Measurements from ENCODE around the gene PGAM5. TPM values are rescaled to one million over a fixed set of nuclear protein-coding genes. Genes with fewer than 3 reads are reported as not detected.

Gene PGAM5
- total RNA-seq, 4 donors from 2014 or later = 22.9 to 50.7 (median 33.2) TPM

GRCh38 chr12:132707241-132707640 is 3.4 kb upstream of the PGAM5 start:
- WGBS, 2 donors = 95 to 96% methylated on average over 6 of the region's 6 CpGs
- no peak for DNase-seq (ENCODE audit: low spot score in 2 of 2)

GRCh38 chr12:132708150-132708549 is 2.5 kb upstream of the PGAM5 start:
- TF ChIP-seq CTCF (IDR thresholded peaks at IDR 0.05) = no peak
- TF ChIP-seq EP300 (IDR thresholded peaks at IDR 0.05) = no peak
- TF ChIP-seq POLR2A (IDR thresholded peaks at IDR 0.05) = no peak
- no peaks in the 10 kb centered on the region for H3K9me3 ChIP-seq
- H3K4me1 ChIP-seq = peaks cover 0 to 26% (median 16%) of the 10 kb centered on the region in 4 donors
- no peak for DNase-seq (ENCODE audit: low spot score in 2 of 2)
- no peaks in the 10 kb centered on the region for H3K27me3 ChIP-seq
- H3K4me3 ChIP-seq = no peak overlapping the region
- WGBS, 2 donors = 86 to 88% methylated on average over 2 of the region's 2 CpGs
- peaks cover 0 to 35% (median 0%) of the 10 kb centered on the region in 3 donors for H3K36me3 ChIP-seq
- no peak overlapping the region for H3K27ac ChIP-seq

More at GRCh38 chr12:132707241-132707640, 3.4 kb upstream of the PGAM5 start:
- Histone ChIP-seq H3K27me3 (no peaks in the 10 kb centered on the region), H3K4me3 (no peak overlapping the region), H3K9me3 (no peaks in the 10 kb centered on the region), H3K36me3 (peaks cover 0 to 40% (median 0%) of the 10 kb centered on the region in 3 donors), H3K4me1 (peaks cover 0 to 21% (median 13%) of the 10 kb centered on the region in 4 donors), H3K27ac (no peak overlapping the region)
- TF ChIP-seq EP300 (IDR thresholded peaks at IDR 0.05) (no peak), CTCF (IDR thresholded peaks at IDR 0.05) (no peak), POLR2A (IDR thresholded peaks at IDR 0.05) (no peak)

- Histone ChIP-seq H3K9me3 (no peaks in the 10 kb centered on the region), H3K27me3 (no peaks in the 10 kb centered on the region), H3K27ac (peak overlapping the region; percentile 44 to 88 (median 86)), H3K4me1 (peaks cover 0 to 26% (median 16%) of the 10 kb centered on the region in 4 donors), H3K36me3 (peaks cover 0 to 24% (median 0%) of the 10 kb centered on the region in 3 donors), H3K4me3 (peak overlapping the region; percentile 77 to 98 (median 88))
- TF ChIP-seq CTCF (IDR thresholded peaks at IDR 0.05) = no peak
- TF ChIP-seq POLR2A (IDR thresholded peaks at IDR 0.05) = no peak
- TF ChIP-seq EP300 (IDR thresholded peaks at IDR 0.05) = no peak
- 1 to 2% methylated on average over 25 to 26 of the region's 26 CpGs for WGBS, 2 donors
- no peak for DNase-seq (ENCODE audit: low spot score in 2 of 2)
These were observed 618 bp upstream of the PGAM5 start for GRCh38 chr12:132710043-132710404.

- TF ChIP-seq CTCF (IDR thresholded peaks at IDR 0.05) (no peak), EP300 (IDR thresholded peaks at IDR 0.05) (no peak), POLR2A (IDR thresholded peaks at IDR 0.05) (no peak)
- peaks cover 0 to 35% (median 0%) of the 10 kb centered on the region in 3 donors for H3K36me3 ChIP-seq
- no peaks in the 10 kb centered on the region for H3K9me3 ChIP-seq
- no peak for DNase-seq (ENCODE audit: low spot score in 2 of 2)
- H3K27me3 ChIP-seq = no peaks in the 10 kb centered on the region
- WGBS, 2 donors = 12 to 17% methylated on average over 30 to 44 of the region's 59 CpGs
- H3K27ac ChIP-seq = peak overlapping the region in 2 of 4 donors; percentile 51 to 87
- peaks cover 0 to 26% (median 16%) of the 10 kb centered on the region in 4 donors for H3K4me1 ChIP-seq
- peak overlapping the region; percentile 77 to 94 (median 88) for H3K4me3 ChIP-seq
These were observed 620 bp downstream of the PGAM5 start for GRCh38 chr12:132711080-132711843.

DNA sequence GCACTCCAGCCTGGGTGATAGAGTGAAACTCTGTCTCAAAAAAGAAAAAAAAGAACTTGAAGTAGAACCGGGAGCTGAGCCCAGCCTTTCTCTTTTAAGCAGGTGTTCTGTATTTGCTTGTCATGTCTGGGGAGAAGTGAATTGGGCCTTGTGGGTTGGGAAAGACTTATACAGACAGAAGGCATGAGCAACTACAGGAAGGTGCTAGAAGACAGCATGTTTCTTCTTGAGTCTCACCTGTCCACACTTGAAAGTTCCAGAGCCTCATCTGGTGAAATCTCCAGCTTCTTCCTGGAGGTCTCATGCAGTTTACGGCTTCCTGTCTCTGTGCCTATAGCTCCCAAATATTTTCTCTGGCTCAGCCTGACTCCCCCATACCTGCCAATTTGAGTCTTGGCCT is 2.5 kb downstream of the PGAM5 start:
- no peak overlapping the region for H3K27ac ChIP-seq
- H3K9me3 ChIP-seq = no peaks in the 10 kb centered on the region
- H3K4me1 ChIP-seq = peaks cover 0 to 26% (median 16%) of the 10 kb centered on the region in 4 donors
- H3K4me3 ChIP-seq = no peak overlapping the region
- H3K36me3 ChIP-seq = peaks cover 0 to 42% (median 0%) of the 10 kb centered on the region in 3 donors
- 85 to 87% methylated on average over 2 of the region's 2 CpGs for WGBS, 2 donors
- DNase-seq (ENCODE audit: low spot score in 2 of 2) = no peak
- no peak for TF ChIP-seq CTCF (IDR thresholded peaks at IDR 0.05)
- no peak for TF ChIP-seq POLR2A (IDR thresholded peaks at IDR 0.05)
- TF ChIP-seq EP300 (IDR thresholded peaks at IDR 0.05) = no peak
- no peaks in the 10 kb centered on the region for H3K27me3 ChIP-seq
